ENCODE measurements around the gene KCNAB1. TPM values are rescaled to one million over a fixed set of nuclear protein-coding genes. Genes with fewer than 3 reads are reported as not detected.

The KCNAB1 gene
- total and polyA plus RNA-seq, 4 donors, result 0.76 to 2.8 (median 1.0) TPM

- H3K4me1 ChIP-seq (ENCODE audit: control insufficient read depth in 4 of 4, insufficient read depth in 4 of 4, low read length in 3 of 4), result peaks cover 0 to 5% (median 0%) of the 10 kb centered on the region in 4 donors
- no peak overlapping the region for H3K9ac ChIP-seq (ENCODE audit: low read depth in 1 of 2, low read length in 2 of 2)
- 92% methylated on average over 4 of the region's 4 CpGs for WGBS
- no peaks in the 10 kb centered on the region for H3K27me3 ChIP-seq (ENCODE audit: control insufficient read depth in 4 of 4, insufficient read depth in 4 of 4, low read length in 3 of 4)
- DNase-seq (ENCODE audit: low spot score), result no peak
- H3K9me3 ChIP-seq (ENCODE audit: control insufficient read depth in 4 of 4, low read length in 3 of 4), result no peaks in the 10 kb centered on the region
- no peak overlapping the region for H3K4me3 ChIP-seq (ENCODE audit: low read depth in 1 of 3, low read length in 3 of 3)
- H3K36me3 ChIP-seq (ENCODE audit: control insufficient read depth in 4 of 4, insufficient read depth in 3 of 4, low read depth in 1 of 4, low read length in 3 of 4), result no peaks in the 10 kb centered on the region
- H3K27ac ChIP-seq (ENCODE audit: low read depth in 1 of 2, low read length in 2 of 2), result no peak overlapping the region
- TF ChIP-seq HNF4G (IDR thresholded peaks at IDR 0.05) (no peak), ZBTB33 (IDR thresholded peaks at IDR 0.05) (no peak), CTCF (IDR thresholded peaks at IDR 0.05; ENCODE audit: low read depth, low read length, missing input control) (no peak), NR2F2 (IDR thresholded peaks at IDR 0.05) (no peak), YY1 (IDR thresholded peaks at IDR 0.05) (no peak)
These were observed 462.3 kb downstream of the KCNAB1 start for GRCh38 chr3:156582532-156583183.

GRCh38 chr3:156583469-156583868 lies 463.1 kb downstream of the KCNAB1 start:
- DNase-seq (ENCODE audit: low spot score), result no peak
- H3K4me3 ChIP-seq (ENCODE audit: low read depth in 1 of 3, low read length in 3 of 3), result no peak overlapping the region
- H3K27me3 ChIP-seq (ENCODE audit: control insufficient read depth in 4 of 4, insufficient read depth in 4 of 4, low read length in 3 of 4), result no peaks in the 10 kb centered on the region
- H3K4me1 ChIP-seq (ENCODE audit: control insufficient read depth in 4 of 4, insufficient read depth in 4 of 4, low read length in 3 of 4), result peaks cover 0 to 6% (median 0%) of the 10 kb centered on the region in 4 donors
- TF ChIP-seq RXRA (IDR thresholded peaks at IDR 0.05) (no peak), HNF4A (conservative IDR thresholded peaks at IDR 0.05) (no peak), FOXA2 (IDR thresholded peaks at IDR 0.05) (no peak), HNF4G (IDR thresholded peaks at IDR 0.05) (no peak), TAF1 (conservative IDR thresholded peaks at IDR 0.05) (no peak), SP1 (IDR thresholded peaks at IDR 0.05) (no peak), YY1 (IDR thresholded peaks at IDR 0.05) (no peak), RAD21 (IDR thresholded peaks at IDR 0.05) (no peak), MAX (IDR thresholded peaks at IDR 0.05) (no peak), EGR1 (IDR thresholded peaks at IDR 0.05; ENCODE audit: low read depth in 2 of 2) (no peak), GABPA (IDR thresholded peaks at IDR 0.05 in 1 of 2, conservative IDR thresholded peaks at IDR 0.05 in 1 of 2) (no peak), REST (IDR thresholded peaks at IDR 0.05) (no peak), ZBTB33 (IDR thresholded peaks at IDR 0.05) (no peak), FOXA1 (IDR thresholded peaks at IDR 0.05) (no peak), CTCF (IDR thresholded peaks at IDR 0.05; ENCODE audit: low read depth, low read length, missing input control) (no peak), ATF3 (IDR thresholded peaks at IDR 0.05) (no peak)
- H3K9me3 ChIP-seq (ENCODE audit: control insufficient read depth in 4 of 4, low read length in 3 of 4), result no peaks in the 10 kb centered on the region
- H3K27ac ChIP-seq (ENCODE audit: low read depth in 1 of 2, low read length in 2 of 2), result no peak overlapping the region
- no peak overlapping the region for H3K9ac ChIP-seq (ENCODE audit: low read depth in 1 of 2, low read length in 2 of 2)
- no peaks in the 10 kb centered on the region for H3K36me3 ChIP-seq (ENCODE audit: control insufficient read depth in 4 of 4, insufficient read depth in 3 of 4, low read depth in 1 of 4, low read length in 3 of 4)

Measured in liver (tissue), 9 donors.